ENCODE data around the gene CISH. TPM values are rescaled to one million over a fixed set of nuclear protein-coding genes. Genes with fewer than 3 reads are reported as not detected.

CISH gene
- total and polyA plus RNA-seq, 5 experiments from 2014 or later, result 8.1 to 135 (median 16.3) TPM

GRCh38 chr3:50622881-50623280 is 11.3 kb upstream of the CISH start:
- peaks cover 0 to 21% (median 0%) of the 10 kb centered on the region in 3 donors for H3K36me3 Mint-ChIP-seq
- ATAC-seq, result no peak
- DNase-seq, result no peak
- H3K4me3 Mint-ChIP-seq, result peak overlapping the region in 4 of 10 donors; percentile 7 to 74 (median 33)
- peaks cover 51 to 94% (median 91%) of the 10 kb centered on the region in 4 donors for H3K4me1 Mint-ChIP-seq
- no peaks in the 10 kb centered on the region for H3K9me3 Mint-ChIP-seq
- POLR2A ChIA-PET, result interaction anchor here (0.6 kb wide), 1 partner anchor 761 kb away, joined by 3 read pairs; no protein-coding TSS in a partner anchor
- H3K27me3 Mint-ChIP-seq, result no peaks in the 10 kb centered on the region
- peak overlapping the region; percentile 64 to 95 (median 90) for H3K27ac Mint-ChIP-seq

- peak overlapping the region; percentile 53 to 96 (median 87) for H3K4me3 Mint-ChIP-seq
- no peaks in the 10 kb centered on the region for H3K9me3 Mint-ChIP-seq
- ATAC-seq (no peak), DNase-seq (no peak)
- peak overlapping the region in 9 of 10 donors; percentile 83 to 94 (median 92) for H3K27ac Mint-ChIP-seq
- POLR2A ChIA-PET, result interaction anchor here (1.2 to 1.5 kb wide), 2 partner anchors 9 to 11 kb away, joined by 4 to 5 read pairs; partner anchors contain the start of gene CISH
- no peaks in the 10 kb centered on the region for H3K27me3 Mint-ChIP-seq
- peaks cover 0 to 9% (median 0%) of the 10 kb centered on the region in 3 donors for H3K36me3 Mint-ChIP-seq
- peaks cover 47 to 84% (median 81%) of the 10 kb centered on the region in 4 donors for H3K4me1 Mint-ChIP-seq
These were observed 9.2 kb upstream of the CISH start for GRCh38 chr3:50620820-50621219.

- H3K27me3 Mint-ChIP-seq, result no peaks in the 10 kb centered on the region
- H3K9me3 Mint-ChIP-seq, result no peaks in the 10 kb centered on the region
- peaks cover 0 to 9% (median 0%) of the 10 kb centered on the region in 3 donors for H3K36me3 Mint-ChIP-seq
- DNase-seq, result no peak
- peak overlapping the region; percentile 53 to 96 (median 87) for H3K4me3 Mint-ChIP-seq
- no peak for ATAC-seq
- POLR2A ChIA-PET, result interaction anchor here (0.9 to 1.5 kb wide), 3 partner anchors 9 to 51 kb away, joined by 4 to 5 read pairs (median 4); partner anchors contain the start of genes CISH and HEMK1
- peak overlapping the region; percentile 83 to 94 (median 92) for H3K27ac Mint-ChIP-seq
- H3K4me1 Mint-ChIP-seq, result peaks cover 49 to 84% (median 79%) of the 10 kb centered on the region in 4 donors
These were observed 8.8 kb upstream of the CISH start for GRCh38 chr3:50620420-50620819.

GRCh38 chr3:50617911-50618481 is 6.4 kb upstream of the CISH start:
- DNase-seq, result no peak
- peaks cover 42 to 76% (median 68%) of the 10 kb centered on the region in 4 donors for H3K4me1 Mint-ChIP-seq
- no peak for ATAC-seq
- H3K27me3 Mint-ChIP-seq, result no peaks in the 10 kb centered on the region
- POLR2A ChIA-PET, result interaction anchor here (1.2 to 21.2 kb wide), 8 partner anchors 11 to 767 kb away, joined by 3 to 433 read pairs (median 8); partner anchors contain the start of genes C3orf18, HEMK1 and MANF
- H3K36me3 Mint-ChIP-seq, result peaks cover 0 to 9% (median 0%) of the 10 kb centered on the region in 3 donors
- peak overlapping the region; percentile 82 to 95 (median 92) for H3K27ac Mint-ChIP-seq
- no peaks in the 10 kb centered on the region for H3K9me3 Mint-ChIP-seq
- H3K4me3 Mint-ChIP-seq, result peak overlapping the region; percentile 86 to 96 (median 90)

GRCh38 chr3:50617096-50617791 is 5.7 kb upstream of the CISH start, which contains the start of gene MAPKAPK3:
Gene MAPKAPK3, plus strand, starts transcription at chr3:50617151. Its CDS starts 415 bp downstream, at chr3:50617566.
- DNase-seq, result peak in 9 of 10 donors; percentile 25 to 72 (median 42)

GRCh38 chr3:50616770-50617095 is 5.2 kb upstream of the CISH start:
- ATAC-seq, result peak; percentile 62 to 65
- H3K9me3 Mint-ChIP-seq, result no peaks in the 10 kb centered on the region
- DNase-seq, result peak; percentile 90 to 97 (median 95)
- no peaks in the 10 kb centered on the region for H3K27me3 Mint-ChIP-seq
- POLR2A ChIA-PET, result interaction anchor here (0.6 to 21.2 kb wide), 18 partner anchors 9 to 768 kb away, joined by 3 to 433 read pairs (median 4); partner anchors contain the start of genes C3orf18, CYB561D2, HEMK1 and MANF
- H3K4me1 Mint-ChIP-seq, result peaks cover 45 to 75% (median 70%) of the 10 kb centered on the region in 4 donors
- peak overlapping the region; percentile 84 to 98 (median 92) for H3K27ac Mint-ChIP-seq
- peak overlapping the region; percentile 89 to 96 (median 94) for H3K4me3 Mint-ChIP-seq
- H3K36me3 Mint-ChIP-seq, result peaks cover 0 to 6% (median 0%) of the 10 kb centered on the region in 3 donors

More at GRCh38 chr3:50617096-50617791, 5.7 kb upstream of the CISH start, which contains the start of gene MAPKAPK3:
- POLR2A ChIA-PET, result interaction anchor here (0.6 to 21.2 kb wide), 18 partner anchors 9 to 768 kb away, joined by 3 to 433 read pairs (median 4); partner anchors contain the start of genes C3orf18, CYB561D2, HEMK1 and MANF
- peak; percentile 9 to 16 for ATAC-seq
- Mint-ChIP-seq H3K9me3 (no peaks in the 10 kb centered on the region), H3K27ac (peak within 1 kb of the TSS; percentile 84 to 98 (median 93)), H3K4me1 (peaks cover 44 to 76% (median 69%) of the 10 kb centered on the region in 4 donors), H3K36me3 (peaks cover 0 to 7% (median 0%) of the 10 kb centered on the region in 3 donors), H3K27me3 (no peaks in the 10 kb centered on the region), H3K4me3 (peak within 1 kb of the TSS; percentile 89 to 96 (median 94))

GRCh38 chr3:50616003-50616769 is 4.6 kb upstream of the CISH start:
- H3K27me3 Mint-ChIP-seq, result no peaks in the 10 kb centered on the region
- DNase-seq, result peak; percentile 65 to 89 (median 80)
- H3K9me3 Mint-ChIP-seq, result no peaks in the 10 kb centered on the region
- POLR2A ChIA-PET, result interaction anchor here (0.6 to 21.2 kb wide), 21 partner anchors 8 to 884 kb away, joined by 3 to 433 read pairs (median 5); partner anchors contain the start of genes C3orf18, CYB561D2, DCAF1 and HEMK1
- peak overlapping the region; percentile 84 to 98 (median 92) for H3K27ac Mint-ChIP-seq
- H3K36me3 Mint-ChIP-seq, result peaks cover 0 to 6% (median 0%) of the 10 kb centered on the region in 3 donors
- H3K4me3 Mint-ChIP-seq, result peak overlapping the region; percentile 89 to 96 (median 94)
- H3K4me1 Mint-ChIP-seq, result peaks cover 45 to 73% (median 70%) of the 10 kb centered on the region in 4 donors
- peak; percentile 22 to 27 for ATAC-seq

GRCh38 chr3:50615190-50615589 is 3.6 kb upstream of the CISH start:
- Mint-ChIP-seq H3K27me3 (no peaks in the 10 kb centered on the region), H3K9me3 (no peaks in the 10 kb centered on the region), H3K27ac (peak overlapping the region in 2 of 10 donors; percentile 38 to 97), H3K4me3 (peak overlapping the region in 1 of 10 donors; percentile 18), H3K4me1 (peaks cover 37 to 70% (median 67%) of the 10 kb centered on the region in 4 donors), H3K36me3 (peaks cover 0 to 6% (median 3%) of the 10 kb centered on the region in 3 donors)
- no peak for ATAC-seq
- POLR2A ChIA-PET, result interaction anchor here (1.1 to 21.2 kb wide), 9 partner anchors 9 to 177 kb away, joined by 3 to 433 read pairs (median 12); partner anchors contain the start of genes C3orf18 and HEMK1
- DNase-seq, result no peak

- no peaks in the 10 kb centered on the region for H3K27me3 Mint-ChIP-seq
- no peak for DNase-seq
- ATAC-seq, result no peak
- POLR2A ChIA-PET, result interaction anchor here (10.1 to 21.2 kb wide), 3 partner anchors 14 to 38 kb away, joined by 104 to 623 read pairs (median 433); partner anchors contain the start of genes C3orf18 and HEMK1
- H3K27ac Mint-ChIP-seq, result peak overlapping the region; percentile 91 to 98 (median 93)
- no peaks in the 10 kb centered on the region for H3K9me3 Mint-ChIP-seq
- peak overlapping the region; percentile 92 to 98 (median 94) for H3K4me3 Mint-ChIP-seq
- peaks cover 5 to 23% (median 16%) of the 10 kb centered on the region in 3 donors for H3K36me3 Mint-ChIP-seq
- H3K4me1 Mint-ChIP-seq, result peaks cover 41 to 72% (median 66%) of the 10 kb centered on the region in 4 donors
These were observed 1.6 kb upstream of the CISH start for GRCh38 chr3:50612970-50613846.

GRCh38 chr3:50612234-50612882 is 784 bp upstream of the CISH start:
- no peaks in the 10 kb centered on the region for H3K9me3 Mint-ChIP-seq
- no peak for ATAC-seq
- H3K36me3 Mint-ChIP-seq, result peaks cover 5 to 32% (median 24%) of the 10 kb centered on the region in 3 donors
- peak in 2 of 10 donors; percentile 42 to 51 for DNase-seq
- peak overlapping the region; percentile 91 to 98 (median 93) for H3K27ac Mint-ChIP-seq
- peaks cover 42 to 76% (median 70%) of the 10 kb centered on the region in 4 donors for H3K4me1 Mint-ChIP-seq
- POLR2A ChIA-PET, result interaction anchor here (1.0 to 21.2 kb wide), 9 partner anchors 8 to 1519 kb away, joined by 3 to 623 read pairs (median 4); partner anchors contain the start of genes C3orf18, CYB561D2, HEMK1 and MANF
- H3K27me3 Mint-ChIP-seq, result no peaks in the 10 kb centered on the region
- peak overlapping the region; percentile 92 to 98 (median 94) for H3K4me3 Mint-ChIP-seq
